Glutamatergic neuron (in vitro differentiated cells): ENCODE data around the gene ZBED4. TPM values are rescaled to one million over a fixed set of nuclear protein-coding genes. Genes with fewer than 3 reads are reported as not detected.
A peak's percentile ranks its signal among the peaks of the same experiment; 100 is the strongest.

Experiments
- DNase-seq: peaks from one replicate; pipeline ENCODE4 v3.0.0; 2022
- H3K27ac Mint-ChIP-seq: one replicate; pipeline ENCODE4 v1.8.0; 2020; ENCODE audit warnings: mild to moderate bottlenecking, mixed read lengths, inconsistent platforms; ENCODE audit not compliant: unreplicated experiment
- H3K27me3 Mint-ChIP-seq: one replicate; pipeline ENCODE4 v1.8.0; 2020; ENCODE audit warnings: mild to moderate bottlenecking, moderate library complexity, mixed read lengths, inconsistent platforms; ENCODE audit not compliant: unreplicated experiment
- H3K36me3 Mint-ChIP-seq: one replicate; pipeline ENCODE4 v1.8.0; 2020; ENCODE audit warnings: mild to moderate bottlenecking, mixed read lengths, inconsistent platforms; ENCODE audit not compliant: unreplicated experiment
- H3K4me1 Mint-ChIP-seq: one replicate; pipeline ENCODE4 v1.8.0; 2020; ENCODE audit warnings: mild to moderate bottlenecking, low read depth, mixed read lengths, inconsistent platforms; ENCODE audit not compliant: unreplicated experiment
- H3K4me3 Mint-ChIP-seq: one replicate; pipeline ENCODE4 v1.8.0; 2020; ENCODE audit warnings: mild to moderate bottlenecking, mixed read lengths, inconsistent platforms; ENCODE audit not compliant: unreplicated experiment
- H3K9me3 Mint-ChIP-seq: one replicate; pipeline ENCODE4 v1.8.0; 2020; ENCODE audit warnings: mild to moderate bottlenecking, moderate library complexity, mixed read lengths, inconsistent platforms; ENCODE audit not compliant: unreplicated experiment
- CTCF ChIP-seq: fragments of 200-600 bp; sonication (generic); IDR thresholded peaks from one replicate; pipeline ENCODE4 v1.5.0; 2021; ENCODE audit not compliant: partially characterized antibody, unreplicated experiment
- total RNA-seq: library from RNA; stranded (reverse); fragmentation: NEBNext Ultra II Directional; extraction: Animal tissue kit (Norgen Biotek cat#: 25700); gene quantifications from one replicate; pipeline ENCODE4 v1.2.1, GENCODE V29; 2021; ENCODE audit not compliant: unreplicated experiment

The ZBED4 gene
- total RNA-seq, 1 donor from 2014 or later: 53.5 TPM

- Mint-ChIP-seq H3K36me3 (peaks cover 39% of the 10 kb centered on the region), H3K4me3 (peak overlapping the region; percentile 24), H3K27ac (no peak overlapping the region), H3K27me3 (peaks cover 12% of the 10 kb centered on the region), H3K4me1 (peaks cover 17% of the 10 kb centered on the region), H3K9me3 (peaks cover 19% of the 10 kb centered on the region)
- TF ChIP-seq CTCF: no peak
- no peak for DNase-seq
Measured at GRCh38 chr22:49893025-49893424, 39.4 kb downstream of the ZBED4 start.

- Mint-ChIP-seq H3K27ac (peak overlapping the region; percentile 54), H3K36me3 (peaks cover 30% of the 10 kb centered on the region), H3K4me1 (peaks cover 17% of the 10 kb centered on the region), H3K9me3 (peaks cover 21% of the 10 kb centered on the region), H3K27me3 (peaks cover 12% of the 10 kb centered on the region), H3K4me3 (peak overlapping the region; percentile 10)
- TF ChIP-seq CTCF: no peak
- DNase-seq: no peak
Measured at GRCh38 chr22:49894322-49895054, 40.8 kb downstream of the ZBED4 start.

- TF ChIP-seq CTCF: no peak
- Mint-ChIP-seq H3K27me3 (peaks cover 20% of the 10 kb centered on the region), H3K4me1 (peaks cover 22% of the 10 kb centered on the region), H3K4me3 (no peak overlapping the region), H3K27ac (no peak overlapping the region), H3K9me3 (peaks cover 26% of the 10 kb centered on the region), H3K36me3 (peaks cover 29% of the 10 kb centered on the region)
- DNase-seq: no peak
Measured at GRCh38 chr22:49896201-49896600, 42.6 kb downstream of the ZBED4 start.

- peaks cover 24% of the 10 kb centered on the region for H3K27me3 Mint-ChIP-seq
- no peak overlapping the region for H3K27ac Mint-ChIP-seq
- H3K36me3 Mint-ChIP-seq: peaks cover 24% of the 10 kb centered on the region
- no peak overlapping the region for H3K4me3 Mint-ChIP-seq
- DNase-seq: no peak
- no peak for TF ChIP-seq CTCF
- H3K9me3 Mint-ChIP-seq: peaks cover 30% of the 10 kb centered on the region
- peaks cover 19% of the 10 kb centered on the region for H3K4me1 Mint-ChIP-seq
Measured at GRCh38 chr22:49897015-49897684, 43.5 kb downstream of the ZBED4 start.

- no peak for TF ChIP-seq CTCF
- peaks cover 8% of the 10 kb centered on the region for H3K36me3 Mint-ChIP-seq
- no peak overlapping the region for H3K4me3 Mint-ChIP-seq
- no peak overlapping the region for H3K27ac Mint-ChIP-seq
- H3K4me1 Mint-ChIP-seq: peaks cover 10% of the 10 kb centered on the region
- H3K27me3 Mint-ChIP-seq: peaks cover 19% of the 10 kb centered on the region
- no peak for DNase-seq
- peaks cover 23% of the 10 kb centered on the region for H3K9me3 Mint-ChIP-seq
Measured at GRCh38 chr22:49899530-49899929, 45.9 kb downstream of the ZBED4 start.
